Mammary epithelial cell (primary cell): Measurements from ENCODE around the gene ERN2.

Experiments used
- CTCF ChIP-seq, 2 donors: IDR thresholded peaks in 1 of 2; conservative IDR thresholded peaks in 1 of 2; 2 replicates each; pipeline ENCODE4 v1.5.1; 2011 to 2012; ENCODE audit warnings: inconsistent platforms in 2 of 2, low read length in 2 of 2, mild to moderate bottlenecking in 2 of 2, control low read depth in 1 of 2, low read depth in 1 of 2; ENCODE audit not compliant: insufficient read depth in 1 of 2; ENCODE audit errors: extremely low read depth in 1 of 2
- EZH2 ChIP-seq: IDR thresholded peaks from 2 replicates; pipeline ENCODE4 v1.6.1; 2012; ENCODE audit warnings: low read length, inconsistent platforms, borderline replicate concordance

- TF ChIP-seq CTCF (conservative IDR thresholded peaks at IDR 0.05 in 1 of 2, IDR thresholded peaks at IDR 0.05 in 1 of 2; ENCODE audit: extremely low read depth in 1 of 2, insufficient read depth in 1 of 2, low read depth in 1 of 2, low read length in 2 of 2) = no peak
- TF ChIP-seq EZH2 = no peak
These were observed 42.4 kb upstream of the ERN2 start for GRCh38 chr16:23755484-23755809.
